Lung (tissue), 12 donors: ENCODE results near the gene ING4. TPM values are rescaled to one million over a fixed set of nuclear protein-coding genes. Genes with fewer than 3 reads are reported as not detected.
A peak's percentile ranks its signal among the peaks of the same experiment; 100 is the strongest.

Experiments
- ATAC-seq: fragments of 200-7000 bp; cut with Tn5 transposase; one replicate; pipeline ENCODE4 v1.9.1; 2020; ENCODE audit warnings: moderate number of reproducible peaks; ENCODE audit not compliant: insufficient read depth, low FRiP score
- DNase-seq, 3 donors: peaks; one replicate each; pipeline ENCODE4 v3.0.0-alpha.2; 2013 to 2017
- H3K27ac ChIP-seq, 2 donors: one replicate each; pipeline ENCODE4 v1.5.1; 2013; ENCODE audit warnings: mild to moderate bottlenecking in 2 of 2, moderate library complexity in 2 of 2, control low read depth in 1 of 2, inconsistent platforms in 1 of 2, low read depth in 1 of 2, low read length in 1 of 2
- H3K27me3 ChIP-seq, 3 donors: one replicate each; pipeline ENCODE4 v1.5.1; 2013; ENCODE audit warnings: low read length in 2 of 3; ENCODE audit not compliant: control insufficient read depth in 3 of 3, insufficient read depth in 3 of 3
- H3K36me3 ChIP-seq, 4 donors: one replicate each; pipeline ENCODE4 v1.5.1; 2013; ENCODE audit warnings: low read length in 4 of 4, mild to moderate bottlenecking in 1 of 4, moderate library complexity in 1 of 4; ENCODE audit not compliant: control insufficient read depth in 4 of 4, insufficient read depth in 4 of 4
- H3K4me1 ChIP-seq, 5 donors: one replicate each; pipeline ENCODE4 v1.5.1; 2013; ENCODE audit warnings: low read length in 5 of 5, mild to moderate bottlenecking in 2 of 5, moderate library complexity in 1 of 5; ENCODE audit not compliant: control insufficient read depth in 5 of 5, insufficient read depth in 5 of 5
- H3K4me3 ChIP-seq: one replicate; pipeline ENCODE4 v1.5.1; 2013; ENCODE audit warnings: mild to moderate bottlenecking, control low read depth, moderate library complexity
- H3K9ac ChIP-seq, 2 donors: one replicate each; pipeline ENCODE4 v1.5.1; 2013; ENCODE audit warnings: low read length in 2 of 2, control low read depth in 1 of 2; ENCODE audit not compliant: insufficient read depth in 1 of 2
- H3K9me3 ChIP-seq, 4 donors: one replicate each; pipeline ENCODE4 v1.5.1; 2013; ENCODE audit warnings: low read length in 3 of 4, mild to moderate bottlenecking in 1 of 4, moderate library complexity in 1 of 4; ENCODE audit not compliant: control insufficient read depth in 4 of 4, insufficient read depth in 3 of 4
- CTCF ChIP-seq: IDR thresholded peaks from 2 replicates; pipeline ENCODE4 v1.5.1; 2012; ENCODE audit warnings: mild to moderate bottlenecking; ENCODE audit errors: control extremely low read depth, extremely low read depth
- WGBS, 2 donors: extraction: QIAGEN DNeasy Blood & Tissue Kit; methylation state at CpG; one replicate each; pipeline ENCODE4 v1.1.7; 2013; 5-methylcytosine and 5-hydroxymethylcytosine counted together
- polyA plus RNA-seq, 2 donors: library from polyadenylated mRNA; stranded (reverse); fragments of 200-250 nt; gene quantifications; one replicate each; pipeline ENCODE4 v1.2.1, GENCODE V29; 2013
- total RNA-seq, 2 donors: library from RNA; depleted of rRNA in 1 of 2; stranded (reverse); fragments of >200 nt in 1 of 2; gene quantifications; one replicate each; pipeline ENCODE4 v1.2.1, GENCODE V29; 2014 to 2021
- donor health status: control.
- donor health status: control.
- donor health status: Bipolar disorder and iron deficiency.
- donor health status: healthy.
- donor health status: DM: yes; HTN: yes; CAD: no.

The ING4 gene
- total and polyA plus RNA-seq, 4 donors, result 20.3 to 74.3 (median 27.0) TPM

GRCh38 chr12:6635856-6636531 is 26.9 kb downstream of the ING4 start, which contains the start of gene LPAR5:
LPAR5 (minus strand) TSS chr12:6635959; CDS start chr12:6621248, 14,711 bp downstream.
- Histone ChIP-seq H3K36me3 (no peaks in the 10 kb centered on the region), H3K9ac (no peak within 1 kb of the TSS), H3K27ac (peak within 1 kb of the TSS in 1 of 2 donors; percentile 28), H3K4me3 (no peak within 1 kb of the TSS), H3K9me3 (no peaks in the 10 kb centered on the region), H3K27me3 (peaks cover 0 to under 1% (median 0%) of the 10 kb centered on the region in 3 donors), H3K4me1 (peaks cover 0 to 20% (median 0%) of the 10 kb centered on the region in 5 donors)
- TF ChIP-seq CTCF, result no peak
- DNase-seq (no peak), ATAC-seq (no peak)
- WGBS, 2 donors, result 46 to 49% methylated on average over 18 of the region's 18 CpGs

- no peak for TF ChIP-seq CTCF
- no peak for ATAC-seq
- Histone ChIP-seq H3K4me3 (no peak overlapping the region), H3K27ac (no peak overlapping the region), H3K9ac (no peak overlapping the region), H3K27me3 (peaks cover 0 to 2% (median 0%) of the 10 kb centered on the region in 3 donors), H3K4me1 (peaks cover 0 to 23% (median 0%) of the 10 kb centered on the region in 5 donors), H3K9me3 (no peaks in the 10 kb centered on the region), H3K36me3 (no peaks in the 10 kb centered on the region)
- no peak for DNase-seq
- 55 to 64% methylated on average over 5 of the region's 5 CpGs for WGBS, 2 donors
These were observed 27.5 kb downstream of the ING4 start for GRCh38 chr12:6635375-6635855.

GRCh38 chr12:6632026-6632983 is 30.6 kb downstream of the ING4 start:
- H3K27me3 ChIP-seq, result peaks cover 0 to 2% (median 0%) of the 10 kb centered on the region in 3 donors
- DNase-seq, result peak in 1 of 3 donors; percentile 51
- TF ChIP-seq CTCF, result no peak
- no peak overlapping the region for H3K4me3 ChIP-seq
- no peaks in the 10 kb centered on the region for H3K36me3 ChIP-seq
- H3K9me3 ChIP-seq, result no peaks in the 10 kb centered on the region
- H3K27ac ChIP-seq, result peak overlapping the region in 1 of 2 donors; percentile 4
- H3K4me1 ChIP-seq, result peaks cover 0 to 22% (median 0%) of the 10 kb centered on the region in 5 donors
- no peak for ATAC-seq
- WGBS, 2 donors, result 62 to 66% methylated on average over 21 of the region's 21 CpGs
- H3K9ac ChIP-seq, result no peak overlapping the region
